Measurements from ENCODE around the gene WRAP73.

- TF ChIP-seq POLR2A (IDR thresholded peaks at IDR 0.05) (no peak), POLR2AphosphoS5 (IDR thresholded peaks at IDR 0.05; ENCODE audit: insufficient read depth in 1 of 2, low read depth in 1 of 2) (no peak), CTCF (IDR thresholded peaks at IDR 0.05) (no peak)
Observed at GRCh38 chr1:3654549-3655281, 4.8 kb upstream of the WRAP73 start.
